Calu3 (cell line): ENCODE results near the gene PRPF6. TPM values are rescaled to one million over a fixed set of nuclear protein-coding genes. Genes with fewer than 3 reads are reported as not detected.

Experiments used
- BruUV-seq: library from RNA; stranded (reverse); fragments of 400-500 nt; replicated peaks from 2 replicates; lab custom pipeline; 2021; lab: Mats Ljungman, UMichigan
- CTCF ChIA-PET: fragments of 300-600 bp; sonication (Branson Sonifier 250); formaldehyde crosslinking; loops from one replicate; lab custom pipeline; 2022; ENCODE audit warnings: antibody characterized with exemption; lab: Charles Lee
- DNase-seq: peaks from one replicate; pipeline ENCODE4 v3.0.0; 2022
- H3K27ac Mint-ChIP-seq: one replicate; pipeline ENCODE4 v1.8.0; 2022; ENCODE audit warnings: mixed read lengths; ENCODE audit not compliant: unreplicated experiment
- H3K27me3 Mint-ChIP-seq: one replicate; pipeline ENCODE4 v1.8.0; 2022; ENCODE audit warnings: mixed read lengths; ENCODE audit not compliant: unreplicated experiment
- H3K36me3 Mint-ChIP-seq: one replicate; pipeline ENCODE4 v1.8.0; 2022; ENCODE audit warnings: mild to moderate bottlenecking, moderate library complexity, mixed read lengths; ENCODE audit not compliant: insufficient read depth, unreplicated experiment
- H3K4me1 Mint-ChIP-seq: one replicate; pipeline ENCODE4 v1.8.0; 2022; ENCODE audit warnings: mild to moderate bottlenecking, low read depth, mixed read lengths; ENCODE audit not compliant: unreplicated experiment
- H3K4me3 Mint-ChIP-seq: one replicate; pipeline ENCODE4 v1.8.0; 2022; ENCODE audit warnings: mild to moderate bottlenecking, low read depth, moderate library complexity, mixed read lengths; ENCODE audit not compliant: unreplicated experiment
- H3K9me3 Mint-ChIP-seq: one replicate; pipeline ENCODE4 v1.8.0; 2022; ENCODE audit warnings: low read depth, mixed read lengths; ENCODE audit not compliant: unreplicated experiment
- intact Hi-C: fragments of 100-400 bp; cut with micrococcal nuclease; formaldehyde crosslinking; loops from one replicate; pipeline ENCODE4 v1.10.0; 2022; ENCODE audit not compliant: unreplicated experiment
- microRNA-seq: library from miRNA; unstranded; fragments of <30 nt; microRNA quantifications from one replicate; pipeline ENCODE4 v1.2.0, GENCODE V29; 2022
- total RNA-seq: library from RNA; stranded (reverse); gene quantifications from 2 replicates; pipeline ENCODE4 v1.2.3, GENCODE V29; 2022
- TF ChIP-seq, protein P1 (sequence below): fragments of 200-600 bp; IDR thresholded peaks from one replicate; pipeline ENCODE4 v1.8.0; 2022; ENCODE audit warnings: antibody characterized with exemption; ENCODE audit not compliant: unreplicated experiment

Gene PRPF6
- total RNA-seq, 1 experiment from 2014 or later, result 113 TPM

DNA sequence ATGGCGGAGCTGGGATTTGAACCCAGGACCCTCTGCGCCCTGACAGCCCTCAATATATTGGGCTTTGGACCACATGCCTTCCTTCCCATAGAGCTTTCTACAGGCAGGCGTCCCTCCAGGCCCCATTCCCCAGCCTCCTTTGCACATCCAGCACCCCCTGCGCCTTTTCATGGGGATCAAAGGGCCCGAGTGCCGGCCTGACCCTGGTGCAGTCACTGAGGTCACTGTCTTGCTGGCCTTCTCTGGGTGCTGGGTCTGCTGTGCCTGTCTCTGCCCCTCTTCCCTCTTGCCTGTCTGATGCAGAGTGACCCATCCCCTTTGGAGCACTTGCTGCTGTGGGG lies 100.7 kb downstream of the PRPF6 start:
- H3K27me3 Mint-ChIP-seq, result peaks cover 66% of the 10 kb centered on the region
- peaks cover 32% of the 10 kb centered on the region for H3K4me1 Mint-ChIP-seq
- intact Hi-C loops, result loop anchor here (5.0 kb wide), 1 partner anchor 41 kb away; no protein-coding TSS in a partner anchor
- H3K4me3 Mint-ChIP-seq, result no peak overlapping the region
- no peak for DNase-seq
- H3K36me3 Mint-ChIP-seq, result peaks cover 41% of the 10 kb centered on the region
- H3K27ac Mint-ChIP-seq, result no peak overlapping the region
- CTCF ChIA-PET, result no interaction called here
- no peaks in the 10 kb centered on the region for H3K9me3 Mint-ChIP-seq
- BruUV-seq, result no TSS peak
- TF ChIP-seq, protein P1, sequence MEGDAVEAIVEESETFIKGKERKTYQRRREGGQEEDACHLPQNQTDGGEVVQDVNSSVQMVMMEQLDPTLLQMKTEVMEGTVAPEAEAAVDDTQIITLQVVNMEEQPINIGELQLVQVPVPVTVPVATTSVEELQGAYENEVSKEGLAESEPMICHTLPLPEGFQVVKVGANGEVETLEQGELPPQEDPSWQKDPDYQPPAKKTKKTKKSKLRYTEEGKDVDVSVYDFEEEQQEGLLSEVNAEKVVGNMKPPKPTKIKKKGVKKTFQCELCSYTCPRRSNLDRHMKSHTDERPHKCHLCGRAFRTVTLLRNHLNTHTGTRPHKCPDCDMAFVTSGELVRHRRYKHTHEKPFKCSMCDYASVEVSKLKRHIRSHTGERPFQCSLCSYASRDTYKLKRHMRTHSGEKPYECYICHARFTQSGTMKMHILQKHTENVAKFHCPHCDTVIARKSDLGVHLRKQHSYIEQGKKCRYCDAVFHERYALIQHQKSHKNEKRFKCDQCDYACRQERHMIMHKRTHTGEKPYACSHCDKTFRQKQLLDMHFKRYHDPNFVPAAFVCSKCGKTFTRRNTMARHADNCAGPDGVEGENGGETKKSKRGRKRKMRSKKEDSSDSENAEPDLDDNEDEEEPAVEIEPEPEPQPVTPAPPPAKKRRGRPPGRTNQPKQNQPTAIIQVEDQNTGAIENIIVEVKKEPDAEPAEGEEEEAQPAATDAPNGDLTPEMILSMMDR, result no peak

DNA sequence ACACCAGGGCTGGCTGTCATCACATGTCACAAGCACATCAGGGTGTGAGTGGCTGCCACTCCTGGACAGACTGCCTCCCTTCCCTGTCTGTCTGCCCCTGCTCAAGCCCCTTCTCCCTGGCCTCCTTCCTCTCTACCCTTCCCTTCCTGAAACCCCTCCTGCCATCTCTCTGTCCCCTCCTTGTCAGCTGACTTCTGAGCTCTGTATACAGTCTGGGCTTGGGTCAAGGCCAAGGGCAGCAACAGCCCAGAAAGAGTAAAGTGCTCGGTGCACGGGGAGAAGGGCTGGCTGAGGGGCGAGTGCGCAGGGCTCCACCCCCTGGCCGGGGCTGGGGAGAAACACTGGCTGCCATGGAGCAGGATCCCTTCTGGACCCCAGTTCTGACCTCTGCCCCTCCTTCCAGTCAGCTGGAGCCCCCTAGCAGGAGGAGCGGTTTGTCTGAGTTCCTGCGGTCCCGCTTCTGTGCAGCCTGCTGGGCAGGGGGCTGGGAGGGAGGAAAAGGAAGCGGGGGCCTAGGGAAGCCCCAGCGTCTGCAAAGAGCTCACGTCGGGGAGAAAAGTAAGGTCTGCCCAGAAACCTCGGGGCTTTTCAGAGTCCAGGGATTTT lies 101.3 kb downstream of the PRPF6 start:
- DNase-seq, result no peak
- TF ChIP-seq, protein P1, result no peak
- CTCF ChIA-PET, result interaction anchor here (0.6 to 1.6 kb wide), 3 partner anchors 9 to 11 kb away, joined by 3 to 5 read pairs (median 4); no protein-coding TSS in a partner anchor
- intact Hi-C loops, result loop anchor here (5.0 kb wide), 1 partner anchor 40 kb away; no protein-coding TSS in a partner anchor
- H3K27me3 Mint-ChIP-seq, result peaks cover 72% of the 10 kb centered on the region
- H3K4me1 Mint-ChIP-seq, result peaks cover 32% of the 10 kb centered on the region
- H3K4me3 Mint-ChIP-seq, result no peak overlapping the region
- BruUV-seq, result no TSS peak
- no peaks in the 10 kb centered on the region for H3K9me3 Mint-ChIP-seq
- H3K36me3 Mint-ChIP-seq, result peaks cover 45% of the 10 kb centered on the region
- H3K27ac Mint-ChIP-seq, result no peak overlapping the region

Small RNA genes lying within 50 kb of the gene (microRNA-seq; reads per million reads assigned to microRNA genes)
- 2.8 reads per million for gene MIR1914
- not detected for gene MIR647
- gene MIR6813, result 1.1 reads per million

Other genes starting within 250 kb of the PRPF6 start
- 25.8 and 27.1 TPM in 2 replicates for gene LIME1, start 244.5 kb upstream of the PRPF6 start, total RNA-seq
- 163 and 169 TPM in 2 replicates for gene SLC2A4RG, start 241.4 kb upstream of the PRPF6 start, total RNA-seq
- gene ZBTB46, start 149.9 kb upstream of the PRPF6 start, total RNA-seq, result 2.5 and 3.2 TPM in 2 replicates
- gene ABHD16B, start 119.6 kb upstream of the PRPF6 start, total RNA-seq, result 0.24 TPM in 1 of 2 replicates, not detected in the other
- gene TPD52L2, start 115.9 kb upstream of the PRPF6 start, total RNA-seq, result 192 and 197 TPM in 2 replicates
- gene DNAJC5, start 86.0 kb upstream of the PRPF6 start, total RNA-seq, result 79.9 and 85.9 TPM in 2 replicates
- gene UCKL1, start 24.7 kb upstream of the PRPF6 start, total RNA-seq, result 85.1 and 86.3 TPM in 2 replicates
- gene ZNF512B, start 11.2 kb upstream of the PRPF6 start, total RNA-seq, result 58.1 and 62.8 TPM in 2 replicates
- gene SAMD10, start 1.5 kb upstream of the PRPF6 start, total RNA-seq, result 23.6 and 23.7 TPM in 2 replicates
- 4.9 and 5.0 TPM in 2 replicates for gene C20orf204, start 55.0 kb downstream of the PRPF6 start, total RNA-seq
- not detected in 2 replicates for gene SOX18, start 68.5 kb downstream of the PRPF6 start, total RNA-seq
- gene TCEA2, start 82.1 kb downstream of the PRPF6 start, total RNA-seq, result 39.9 and 43.7 TPM in 2 replicates
- gene RGS19, start 98.4 kb downstream of the PRPF6 start, total RNA-seq, result 17.2 and 17.8 TPM in 2 replicates
- gene OPRL1, start 99.0 kb downstream of the PRPF6 start, total RNA-seq, result 0.17 and 0.33 TPM in 2 replicates
- gene LKAAEAR1, start 103.3 kb downstream of the PRPF6 start, total RNA-seq, result not detected in 2 replicates
- not detected in 2 replicates for gene NPBWR2, start 126.4 kb downstream of the PRPF6 start, total RNA-seq
- 0.45 TPM in 1 of 2 replicates, not detected in the other for gene MYT1, start 183.3 kb downstream of the PRPF6 start, total RNA-seq